NT2/D1 (cell line): ENCODE data around the gene IFIT1B.

ENCODE experiments used
- DNase-seq: peaks from one replicate; pipeline ENCODE4 v3.0.0-alpha.2; 2011; ENCODE audit warnings: low read depth, low spot score
- H3K27me3 ChIP-seq: 2 replicates; pipeline ENCODE4 v1.6.0; 2011; ENCODE audit warnings: mild to moderate bottlenecking; ENCODE audit not compliant: insufficient read length, insufficient read depth
- H3K36me3 ChIP-seq: 2 replicates; pipeline ENCODE4 v1.6.1; 2011; ENCODE audit warnings: mild to moderate bottlenecking, low read length, mixed read lengths; ENCODE audit not compliant: insufficient read depth, insufficient read length
- H3K4me1 ChIP-seq: 2 replicates; pipeline ENCODE4 v1.5.1; 2011; ENCODE audit not compliant: insufficient read depth, insufficient read length
- H3K4me3 ChIP-seq: 2 replicates; pipeline ENCODE4 v1.5.1; 2011; ENCODE audit warnings: low read depth; ENCODE audit not compliant: insufficient read length
- H3K9ac ChIP-seq: 2 replicates; pipeline ENCODE4 v1.6.0; 2011; ENCODE audit warnings: low read depth; ENCODE audit not compliant: insufficient read length
- H3K9me3 ChIP-seq: 2 replicates; pipeline ENCODE4 v1.5.1; 2011; ENCODE audit warnings: mild to moderate bottlenecking, low read length; ENCODE audit not compliant: insufficient read depth
- SUZ12 ChIP-seq: IDR thresholded peaks from 2 replicates; pipeline ENCODE4 v1.6.1; 2011; ENCODE audit not compliant: insufficient read length, insufficient read depth; ENCODE audit errors: extremely low read depth
- YY1 ChIP-seq: IDR thresholded peaks from 2 replicates; pipeline ENCODE4 v1.6.1; 2011; ENCODE audit not compliant: insufficient read length, insufficient read depth
- ZNF274 ChIP-seq: IDR thresholded peaks from 2 replicates; pipeline ENCODE4 v1.6.1; 2011; ENCODE audit warnings: mild to moderate bottlenecking, low read depth, low read length

Gene IFIT1B

DNA sequence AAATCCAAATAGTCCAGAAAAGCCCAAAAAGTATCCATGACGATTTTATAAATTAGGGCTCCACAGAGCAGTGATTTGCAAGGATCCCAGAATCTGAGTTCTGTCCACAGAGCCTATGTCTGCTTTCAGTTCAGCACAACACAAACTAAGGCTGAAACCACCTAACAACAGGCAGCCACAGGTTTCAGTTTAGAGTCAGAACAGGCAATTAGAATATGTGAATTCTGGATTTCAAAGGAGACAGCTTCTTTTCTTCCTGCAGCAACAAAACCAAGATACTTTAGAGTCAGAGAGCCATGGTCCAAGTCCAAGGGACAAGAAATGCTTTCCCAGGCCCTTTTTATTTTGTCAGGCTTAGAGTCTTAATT, 26.5 kb upstream of the IFIT1B start:
- Histone ChIP-seq H3K9ac (no peak overlapping the region), H3K27me3 (no peaks in the 10 kb centered on the region), H3K4me1 (no peaks in the 10 kb centered on the region), H3K9me3 (no peaks in the 10 kb centered on the region), H3K36me3 (no peaks in the 10 kb centered on the region), H3K4me3 (no peak overlapping the region)
- no peak for DNase-seq
- TF ChIP-seq ZNF274: no peak
- TF ChIP-seq SUZ12: no peak
- TF ChIP-seq YY1: no peak

DNA sequence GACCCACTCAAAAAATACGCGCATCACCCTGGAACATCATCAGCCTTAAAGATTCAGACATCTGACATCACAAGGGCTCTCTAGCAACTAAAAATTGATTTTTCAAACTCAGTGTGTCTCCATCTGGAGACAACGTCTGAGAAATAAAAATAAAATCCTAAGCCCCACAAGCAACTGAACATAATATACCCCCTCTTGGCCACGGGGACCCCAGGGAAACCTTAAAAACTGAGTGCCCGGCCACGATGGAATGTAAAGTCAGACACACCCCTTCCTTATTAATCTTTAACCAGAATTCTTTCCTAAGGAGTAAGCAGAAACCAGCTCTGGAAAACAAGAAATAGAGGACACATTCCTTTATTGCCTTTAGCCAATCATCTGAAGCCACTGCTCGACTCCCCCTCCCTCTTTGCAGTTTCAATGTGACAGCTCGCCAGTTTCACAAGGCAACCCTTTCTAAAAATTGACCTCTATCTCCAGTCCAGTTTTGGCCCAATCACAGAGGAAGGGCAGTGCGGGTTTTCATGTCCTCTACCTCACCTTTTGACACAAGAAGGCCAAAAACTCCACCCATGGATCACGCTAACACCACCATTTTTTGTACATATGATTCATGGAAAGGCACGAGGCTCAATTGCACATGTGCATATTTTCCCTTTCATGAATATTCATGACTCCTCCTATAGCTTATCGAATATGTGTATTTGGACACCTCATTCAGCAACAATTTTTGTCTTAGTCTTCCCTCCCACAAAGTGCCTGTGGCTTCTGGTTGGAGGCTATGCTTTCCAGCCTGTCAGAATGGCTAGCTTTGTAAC, 25.9 kb upstream of the IFIT1B start:
- Histone ChIP-seq H3K27me3 (no peaks in the 10 kb centered on the region), H3K9me3 (no peaks in the 10 kb centered on the region), H3K36me3 (no peaks in the 10 kb centered on the region), H3K4me3 (no peak overlapping the region), H3K9ac (no peak overlapping the region), H3K4me1 (no peaks in the 10 kb centered on the region)
- DNase-seq: no peak
- TF ChIP-seq YY1 (no peak), SUZ12 (no peak), ZNF274 (no peak)

DNA sequence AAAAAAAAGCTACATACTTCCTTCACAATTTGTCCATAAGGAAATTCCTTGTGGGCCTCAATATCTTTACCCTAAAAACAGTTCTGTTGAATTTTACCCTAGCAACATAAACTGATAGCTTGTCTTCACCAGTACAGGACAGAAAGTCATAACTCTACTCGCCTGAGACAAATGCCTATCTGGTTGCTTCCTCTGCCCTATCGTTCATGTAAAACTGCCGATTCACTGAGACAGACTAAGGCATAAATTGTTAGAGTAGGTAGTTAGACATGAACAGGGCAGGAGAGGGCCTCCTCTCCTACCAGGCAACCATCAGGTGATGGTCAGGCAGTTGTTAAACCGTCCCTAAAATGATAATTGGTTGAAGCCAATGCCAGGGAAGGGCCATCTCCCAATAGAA, 25.1 kb upstream of the IFIT1B start:
- TF ChIP-seq SUZ12: no peak
- TF ChIP-seq ZNF274: no peak
- no peak for TF ChIP-seq YY1
- H3K27me3 ChIP-seq: no peaks in the 10 kb centered on the region
- H3K9ac ChIP-seq: no peak overlapping the region
- no peak for DNase-seq
- H3K4me1 ChIP-seq: no peaks in the 10 kb centered on the region
- H3K36me3 ChIP-seq: no peaks in the 10 kb centered on the region
- no peak overlapping the region for H3K4me3 ChIP-seq
- no peaks in the 10 kb centered on the region for H3K9me3 ChIP-seq

DNA sequence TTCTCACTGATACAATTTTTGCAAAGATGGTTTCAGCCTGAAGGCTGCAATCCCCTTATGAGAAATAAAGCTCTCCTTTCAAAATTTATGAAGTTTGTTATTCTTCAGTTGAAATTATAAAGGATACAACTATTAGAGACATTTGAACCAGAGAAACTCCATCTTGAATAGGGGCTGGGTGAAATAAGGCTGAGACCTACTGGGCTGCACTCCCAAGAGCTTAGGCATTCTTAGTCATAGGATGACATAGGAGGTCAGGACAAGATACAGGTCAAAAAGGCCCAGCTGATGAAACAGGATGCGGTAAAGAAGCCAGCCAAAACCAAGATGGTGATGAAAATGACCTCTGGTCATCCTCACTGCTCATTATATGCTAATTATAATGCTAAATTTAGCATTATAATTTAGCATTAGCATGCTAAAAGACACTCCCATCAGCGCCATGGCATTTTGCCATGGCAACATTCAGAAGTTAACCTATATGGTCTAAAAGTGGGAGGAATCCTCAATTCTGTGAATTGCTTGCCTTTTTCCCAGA, 22.4 kb upstream of the IFIT1B start:
- Histone ChIP-seq H3K9me3 (no peaks in the 10 kb centered on the region), H3K9ac (no peak overlapping the region), H3K36me3 (no peaks in the 10 kb centered on the region), H3K4me1 (no peaks in the 10 kb centered on the region), H3K4me3 (no peak overlapping the region), H3K27me3 (no peaks in the 10 kb centered on the region)
- no peak for DNase-seq
- no peak for TF ChIP-seq YY1
- no peak for TF ChIP-seq ZNF274

GRCh38 chr10:89357096-89357495, 20.8 kb upstream of the IFIT1B start:
- H3K9me3 ChIP-seq: no peaks in the 10 kb centered on the region
- no peak for DNase-seq
- no peaks in the 10 kb centered on the region for H3K4me1 ChIP-seq
- no peaks in the 10 kb centered on the region for H3K27me3 ChIP-seq
- no peak overlapping the region for H3K4me3 ChIP-seq
- no peak overlapping the region for H3K9ac ChIP-seq
- no peaks in the 10 kb centered on the region for H3K36me3 ChIP-seq
- TF ChIP-seq YY1: no peak
- no peak for TF ChIP-seq SUZ12

GRCh38 chr10:89357975-89358374, 19.9 kb upstream of the IFIT1B start:
- TF ChIP-seq YY1: no peak
- no peak for TF ChIP-seq ZNF274
- no peak for TF ChIP-seq SUZ12
- no peak for DNase-seq
- Histone ChIP-seq H3K27me3 (no peaks in the 10 kb centered on the region), H3K9ac (no peak overlapping the region), H3K4me1 (no peaks in the 10 kb centered on the region), H3K9me3 (no peaks in the 10 kb centered on the region), H3K36me3 (no peaks in the 10 kb centered on the region), H3K4me3 (no peak overlapping the region)

- TF ChIP-seq ZNF274 (no peak), SUZ12 (no peak), YY1 (no peak)
- Histone ChIP-seq H3K4me1 (no peaks in the 10 kb centered on the region), H3K9me3 (no peaks in the 10 kb centered on the region), H3K9ac (no peak overlapping the region), H3K36me3 (no peaks in the 10 kb centered on the region), H3K4me3 (no peak overlapping the region), H3K27me3 (no peaks in the 10 kb centered on the region)
- DNase-seq: no peak
These were observed 17.7 kb upstream of the IFIT1B start for GRCh38 chr10:89360157-89360556.

DNA sequence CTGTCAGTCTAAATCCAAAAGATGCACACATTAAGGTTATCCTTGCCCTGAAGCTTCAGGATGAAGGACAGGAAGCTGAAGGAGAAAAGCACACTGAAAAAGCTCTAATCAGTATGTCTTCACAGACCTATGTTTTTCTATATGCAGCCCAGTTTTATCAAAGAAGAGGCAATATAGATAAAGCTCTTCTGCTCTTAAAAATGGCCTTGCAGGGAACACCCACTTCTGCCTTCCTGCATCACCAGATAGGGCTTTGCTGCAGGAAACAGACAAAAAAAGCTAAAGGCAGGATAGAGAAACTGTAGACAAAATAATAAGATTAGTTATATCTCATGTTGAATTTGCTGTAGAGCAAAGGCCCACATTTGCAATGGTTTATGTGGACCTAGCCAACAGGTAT, 14.9 kb upstream of the IFIT1B start:
- H3K9ac ChIP-seq: no peak overlapping the region
- no peaks in the 10 kb centered on the region for H3K4me1 ChIP-seq
- H3K9me3 ChIP-seq: no peaks in the 10 kb centered on the region
- DNase-seq: no peak
- H3K27me3 ChIP-seq: no peaks in the 10 kb centered on the region
- no peak overlapping the region for H3K4me3 ChIP-seq
- no peak for TF ChIP-seq SUZ12
- no peak for TF ChIP-seq ZNF274
- TF ChIP-seq YY1: no peak
- no peaks in the 10 kb centered on the region for H3K36me3 ChIP-seq
